Ovary (tissue), 3 donors: ENCODE data around the gene GDPD4.

Source experiments
- CTCF ChIP-seq, 3 donors: fragments of 450-650 bp in 2 of 3; fragments of 200-600 bp in 1 of 3; IDR thresholded peaks; one replicate each; pipeline versions ENCODE4 v1.5.1 to v1.8.0; 2016 to 2022; ENCODE audit warnings: antibody characterized with exemption in 3 of 3, mild to moderate bottlenecking in 1 of 3
- EP300 ChIP-seq: sonication (generic); formaldehyde crosslinking; IDR thresholded peaks from one replicate; pipeline ENCODE4 v1.6.1; 2017; ENCODE audit warnings: antibody characterized with exemption
- POLR2A ChIP-seq: fragments of 450-650 bp; IDR thresholded peaks from one replicate; pipeline ENCODE4 v1.6.1; 2017; ENCODE audit warnings: antibody characterized with exemption, mild to moderate bottlenecking, moderate library complexity
- donor health status: DM: no; HTN: no; CAD: no.

- TF ChIP-seq CTCF (IDR thresholded peaks at IDR 0.05) = no peak
- TF ChIP-seq POLR2A = no peak
- no peak for TF ChIP-seq EP300
Observed at GRCh38 chr11:77207618-77208313, 93.7 kb downstream of the GDPD4 start.
